Neuron (in vitro differentiated cells): Measurements from ENCODE around the gene KLF4.

Source experiments
- H2AFZ ChIP-seq: one replicate; pipeline ENCODE4 v1.6.1; 2013; ENCODE audit warnings: low read depth, mild to moderate bottlenecking, inconsistent platforms, low read length, moderate library complexity
- H3K27me3 ChIP-seq: one replicate; pipeline ENCODE4 v1.6.1; 2013; ENCODE audit warnings: low read length; ENCODE audit not compliant: insufficient read depth
- H3K36me3 ChIP-seq: one replicate; pipeline ENCODE4 v1.6.1; 2013; ENCODE audit warnings: low read length; ENCODE audit not compliant: insufficient read depth
- H3K4me1 ChIP-seq: one replicate; pipeline ENCODE4 v1.6.1; 2013; ENCODE audit warnings: low read length; ENCODE audit not compliant: insufficient read depth
- H3K4me3 ChIP-seq: 2 replicates; pipeline ENCODE4 v1.5.1; 2013; ENCODE audit warnings: mild to moderate bottlenecking, low read length, moderate library complexity
- H3K9me3 ChIP-seq: one replicate; pipeline ENCODE4 v1.6.1; 2013; ENCODE audit warnings: low read length

KLF4 gene

GRCh38 chr9:107484117-107484723 lies 5.3 kb downstream of the KLF4 start:
- Histone ChIP-seq H3K4me3 (no peak overlapping the region), H3K36me3 (no peaks in the 10 kb centered on the region), H3K27me3 (peaks cover 46% of the 10 kb centered on the region), H2AFZ (no peak overlapping the region), H3K9me3 (no peaks in the 10 kb centered on the region), H3K4me1 (peaks cover 7% of the 10 kb centered on the region)

- H2AFZ ChIP-seq = no peak overlapping the region
- no peaks in the 10 kb centered on the region for H3K36me3 ChIP-seq
- no peak overlapping the region for H3K4me3 ChIP-seq
Measured at GRCh38 chr9:107483666-107484065, 5.9 kb downstream of the KLF4 start.

GRCh38 chr9:107481035-107481434 lies 8.5 kb downstream of the KLF4 start:
- H3K4me3 ChIP-seq = no peak overlapping the region
- H3K9me3 ChIP-seq = no peaks in the 10 kb centered on the region

More at GRCh38 chr9:107483666-107484065, 5.9 kb downstream of the KLF4 start:
- Histone ChIP-seq H3K4me1 (peaks cover 2% of the 10 kb centered on the region), H3K9me3 (no peaks in the 10 kb centered on the region), H3K27me3 (peaks cover 42% of the 10 kb centered on the region)

GRCh38 chr9:107480386-107480789 lies 9.2 kb downstream of the KLF4 start:
- H3K27me3 ChIP-seq = peaks cover 20% of the 10 kb centered on the region
- H3K9me3 ChIP-seq = no peaks in the 10 kb centered on the region
- H3K4me1 ChIP-seq = no peaks in the 10 kb centered on the region
- no peak overlapping the region for H3K4me3 ChIP-seq
- H3K36me3 ChIP-seq = no peaks in the 10 kb centered on the region
- no peak overlapping the region for H2AFZ ChIP-seq

More at GRCh38 chr9:107481035-107481434, 8.5 kb downstream of the KLF4 start:
- H3K36me3 ChIP-seq = no peaks in the 10 kb centered on the region
- H2AFZ ChIP-seq = no peak overlapping the region
- H3K27me3 ChIP-seq = peaks cover 25% of the 10 kb centered on the region
- H3K4me1 ChIP-seq = no peaks in the 10 kb centered on the region

GRCh38 chr9:107478805-107479204 lies 10.8 kb downstream of the KLF4 start:
- no peak overlapping the region for H3K4me3 ChIP-seq
- no peak overlapping the region for H2AFZ ChIP-seq
- no peaks in the 10 kb centered on the region for H3K9me3 ChIP-seq
- no peaks in the 10 kb centered on the region for H3K36me3 ChIP-seq
- H3K4me1 ChIP-seq = no peaks in the 10 kb centered on the region
- peaks cover 18% of the 10 kb centered on the region for H3K27me3 ChIP-seq

GRCh38 chr9:107474124-107474523 lies 15.4 kb downstream of the KLF4 start:
- H2AFZ ChIP-seq = no peak overlapping the region

GRCh38 chr9:107472581-107473340 lies 16.8 kb downstream of the KLF4 start:
- Histone ChIP-seq H3K4me1 (no peaks in the 10 kb centered on the region), H3K4me3 (no peak overlapping the region)

More at GRCh38 chr9:107474124-107474523, 15.4 kb downstream of the KLF4 start:
- Histone ChIP-seq H3K27me3 (peaks cover 10% of the 10 kb centered on the region), H3K36me3 (no peaks in the 10 kb centered on the region), H3K4me3 (no peak overlapping the region), H3K9me3 (no peaks in the 10 kb centered on the region), H3K4me1 (no peaks in the 10 kb centered on the region)

GRCh38 chr9:107471552-107471951 lies 18.0 kb downstream of the KLF4 start:
- Histone ChIP-seq H3K36me3 (no peaks in the 10 kb centered on the region), H3K4me3 (no peak overlapping the region), H3K4me1 (no peaks in the 10 kb centered on the region), H3K27me3 (peaks cover 16% of the 10 kb centered on the region), H3K9me3 (no peaks in the 10 kb centered on the region), H2AFZ (no peak overlapping the region)

More at GRCh38 chr9:107472581-107473340, 16.8 kb downstream of the KLF4 start:
- H3K27me3 ChIP-seq = peaks cover 9% of the 10 kb centered on the region
- H2AFZ ChIP-seq = no peak overlapping the region
- no peaks in the 10 kb centered on the region for H3K36me3 ChIP-seq
- H3K9me3 ChIP-seq = no peaks in the 10 kb centered on the region

- H3K9me3 ChIP-seq = no peaks in the 10 kb centered on the region
- no peak overlapping the region for H3K4me3 ChIP-seq
- peaks cover 37% of the 10 kb centered on the region for H3K27me3 ChIP-seq
- no peak overlapping the region for H2AFZ ChIP-seq
- H3K4me1 ChIP-seq = peaks cover 4% of the 10 kb centered on the region
- H3K36me3 ChIP-seq = no peaks in the 10 kb centered on the region
Measured at GRCh38 chr9:107467416-107467815, 22.2 kb downstream of the KLF4 start.

- Histone ChIP-seq H3K4me1 (peaks cover 4% of the 10 kb centered on the region), H2AFZ (no peak overlapping the region), H3K4me3 (no peak overlapping the region), H3K9me3 (no peaks in the 10 kb centered on the region), H3K27me3 (peaks cover 37% of the 10 kb centered on the region), H3K36me3 (no peaks in the 10 kb centered on the region)
Measured at GRCh38 chr9:107466826-107467225, 22.7 kb downstream of the KLF4 start.

- no peaks in the 10 kb centered on the region for H3K36me3 ChIP-seq
- no peaks in the 10 kb centered on the region for H3K9me3 ChIP-seq
- H2AFZ ChIP-seq = peak overlapping the region; percentile 87
- H3K4me3 ChIP-seq = peak overlapping the region; percentile 40
- H3K4me1 ChIP-seq = peaks cover 4% of the 10 kb centered on the region
- H3K27me3 ChIP-seq = peaks cover 37% of the 10 kb centered on the region
Measured at GRCh38 chr9:107465467-107466451, 23.8 kb downstream of the KLF4 start.

- Histone ChIP-seq H3K36me3 (no peaks in the 10 kb centered on the region), H3K27me3 (peaks cover 36% of the 10 kb centered on the region), H3K9me3 (no peaks in the 10 kb centered on the region), H3K4me1 (peaks cover 4% of the 10 kb centered on the region), H3K4me3 (no peak overlapping the region), H2AFZ (no peak overlapping the region)
Measured at GRCh38 chr9:107464516-107464915, 25.1 kb downstream of the KLF4 start.

- H3K27me3 ChIP-seq = peaks cover 31% of the 10 kb centered on the region
- no peak overlapping the region for H3K4me3 ChIP-seq
- no peaks in the 10 kb centered on the region for H3K9me3 ChIP-seq
- H3K36me3 ChIP-seq = no peaks in the 10 kb centered on the region
- peaks cover 4% of the 10 kb centered on the region for H3K4me1 ChIP-seq
- no peak overlapping the region for H2AFZ ChIP-seq
Measured at GRCh38 chr9:107462691-107463090, 26.9 kb downstream of the KLF4 start.
